HepG2 (cell line): ENCODE measurements around the gene MUCL3. TPM values are rescaled to one million over a fixed set of nuclear protein-coding genes. Genes with fewer than 3 reads are reported as not detected.

ENCODE experiments used
- ARID5B ChIP-seq: IDR thresholded peaks from 2 replicates; pipeline ENCODE4 v1.4.0; 2020; ENCODE audit warnings: mild to moderate bottlenecking, missing genetic modification reagents
- ARNTL ChIP-seq: sonication (generic); formaldehyde crosslinking; IDR thresholded peaks from 2 replicates; pipeline ENCODE4 v1.4.0; 2020; ENCODE audit warnings: mild to moderate bottlenecking, missing genetic modification reagents
- ETS1 ChIP-seq: sonication (generic); formaldehyde crosslinking; IDR thresholded peaks from 2 replicates; pipeline ENCODE4 v1.4.0; 2020; ENCODE audit warnings: missing genetic modification reagents
- KDM1A ChIP-seq: IDR thresholded peaks from 2 replicates; pipeline ENCODE4 v1.6.1; 2016; ENCODE audit warnings: missing compliant biosample characterization
- KDM2A ChIP-seq: sonication (generic); formaldehyde crosslinking; IDR thresholded peaks from 2 replicates; pipeline ENCODE4 v1.4.0; 2020; ENCODE audit warnings: low read depth, missing genetic modification reagents, borderline replicate concordance
- NONO ChIP-seq, 2 experiments: fragments of 450-650 bp in 1 of 2; sonication (generic) in 1 of 2; formaldehyde crosslinking in 1 of 2; IDR thresholded peaks in 1 of 2; conservative IDR thresholded peaks in 1 of 2; 2 replicates each; pipeline versions ENCODE4 v1.6.1 to v1.8.0; 2017 to 2022; ENCODE audit warnings: mild to moderate bottlenecking in 1 of 2, missing genetic modification reagents in 1 of 2, moderate library complexity in 1 of 2
- SCMH1 ChIP-seq: sonication (generic); formaldehyde crosslinking; IDR thresholded peaks from 2 replicates; pipeline ENCODE4 v1.9.0; 2021; ENCODE audit warnings: missing genetic modification reagents, mild to moderate bottlenecking, borderline replicate concordance
- SRSF1 ChIP-seq: fragments of 200-400 bp; formaldehyde crosslinking; optimal IDR thresholded peaks from 2 replicates; pipeline ENCODE3; 2017; ENCODE audit warnings: mild to moderate bottlenecking, low read depth, low read length, moderate library complexity
- TARDBP ChIP-seq: sonication (generic); formaldehyde crosslinking; IDR thresholded peaks from 2 replicates; pipeline ENCODE4 v1.8.0; 2022; ENCODE audit warnings: mild to moderate bottlenecking, missing genetic modification reagents
- ZNF510 ChIP-seq: sonication (generic); formaldehyde crosslinking; IDR thresholded peaks from 2 replicates; pipeline ENCODE4 v1.4.0; 2020; ENCODE audit warnings: low read depth, mild to moderate bottlenecking, missing genetic modification reagents
- ZNF557 ChIP-seq: sonication (generic); formaldehyde crosslinking; IDR thresholded peaks from 2 replicates; pipeline ENCODE4 v1.4.0; 2020; ENCODE audit warnings: missing genetic modification reagents
- polyA plus RNA-seq, 8 experiments: library from polyadenylated mRNA; depleted of rRNA in 3 of 8; stranded (reverse) in 7 of 8; unstranded in 1 of 8; fragments of >200 nt; fragmentation: Illumina TruSeq in 4 of 8; extraction: Trizol in 4 of 8; gene quantifications; 2 replicates each; pipeline versions ENCODE4 v1.2.1 to v1.2.3, GENCODE V29; 2011 to 2016; ENCODE audit warnings: low read depth in 4 of 8, missing spikeins in 1 of 8, mixed read lengths in 1 of 8; ENCODE audit not compliant: insufficient read depth in 1 of 8
- total RNA-seq, 5 experiments: library from RNA; depleted of rRNA; stranded (reverse); fragments of >200 nt; fragmentation: Illumina TruSeq; extraction: Trizol; gene quantifications; 2 replicates each; pipeline ENCODE4 v1.2.3, GENCODE V29; 2016; ENCODE audit warnings: low read depth in 1 of 5
- TF ChIP-seq, protein P1 (sequence below): sonication (generic); formaldehyde crosslinking; IDR thresholded peaks from 2 replicates; pipeline ENCODE4 v1.4.0; 2020; ENCODE audit warnings: missing genetic modification reagents, mild to moderate bottlenecking, borderline replicate concordance
- TF ChIP-seq, protein P2 (sequence below): sonication (generic); formaldehyde crosslinking; IDR thresholded peaks from 2 replicates; pipeline ENCODE4 v1.5.0; 2020; ENCODE audit warnings: mild to moderate bottlenecking, missing genetic modification reagents, borderline replicate concordance
- TF ChIP-seq, protein P3 (sequence below): sonication (generic); formaldehyde crosslinking; IDR thresholded peaks from 2 replicates; pipeline ENCODE4 v1.4.0; 2020; ENCODE audit warnings: mild to moderate bottlenecking, missing genetic modification reagents

MUCL3 gene
- total and polyA plus RNA-seq, 2 of the 13 experiments (the other 11 are each of a cell fraction or from before 2014, with no cell fraction given): not detected

- TF ChIP-seq ARID5B (CRISPR knock-in tag): peak; percentile 73
- TF ChIP-seq ETS1 (CRISPR knock-in tag): 0 out of 2 replicates have a peak, but pooled peaks have one; percentile 54
- no peak for TF ChIP-seq SCMH1
- no peak for TF ChIP-seq KDM1A (CRISPR knock-in tag)
- TF ChIP-seq ZNF510 (CRISPR knock-in tag): peak; percentile 62; the same call in 1 of the 2 replicates
- TF ChIP-seq NONO (IDR thresholded peaks at IDR 0.05): no peak
- peak; percentile 99 for TF ChIP-seq NONO (CRISPR knock-in tag; conservative IDR thresholded peaks at IDR 0.05)
- TF ChIP-seq SRSF1: no peak
- TF ChIP-seq KDM2A: peak; percentile 100
- TF ChIP-seq, protein P1, sequence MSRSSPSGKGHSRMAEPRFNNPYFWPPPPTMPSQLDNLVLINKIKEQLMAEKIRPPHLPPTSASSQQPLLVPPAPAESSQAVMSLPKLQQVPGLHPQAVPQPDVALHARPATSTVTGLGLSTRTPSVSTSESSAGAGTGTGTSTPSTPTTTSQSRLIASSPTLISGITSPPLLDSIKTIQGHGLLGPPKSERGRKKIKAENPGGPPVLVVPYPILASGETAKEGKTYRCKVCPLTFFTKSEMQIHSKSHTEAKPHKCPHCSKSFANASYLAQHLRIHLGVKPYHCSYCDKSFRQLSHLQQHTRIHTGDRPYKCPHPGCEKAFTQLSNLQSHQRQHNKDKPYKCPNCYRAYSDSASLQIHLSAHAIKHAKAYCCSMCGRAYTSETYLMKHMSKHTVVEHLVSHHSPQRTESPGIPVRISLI (CRISPR knock-in tag): peak; percentile 21; the same call in 1 of the 2 replicates
- TF ChIP-seq, protein P2, sequence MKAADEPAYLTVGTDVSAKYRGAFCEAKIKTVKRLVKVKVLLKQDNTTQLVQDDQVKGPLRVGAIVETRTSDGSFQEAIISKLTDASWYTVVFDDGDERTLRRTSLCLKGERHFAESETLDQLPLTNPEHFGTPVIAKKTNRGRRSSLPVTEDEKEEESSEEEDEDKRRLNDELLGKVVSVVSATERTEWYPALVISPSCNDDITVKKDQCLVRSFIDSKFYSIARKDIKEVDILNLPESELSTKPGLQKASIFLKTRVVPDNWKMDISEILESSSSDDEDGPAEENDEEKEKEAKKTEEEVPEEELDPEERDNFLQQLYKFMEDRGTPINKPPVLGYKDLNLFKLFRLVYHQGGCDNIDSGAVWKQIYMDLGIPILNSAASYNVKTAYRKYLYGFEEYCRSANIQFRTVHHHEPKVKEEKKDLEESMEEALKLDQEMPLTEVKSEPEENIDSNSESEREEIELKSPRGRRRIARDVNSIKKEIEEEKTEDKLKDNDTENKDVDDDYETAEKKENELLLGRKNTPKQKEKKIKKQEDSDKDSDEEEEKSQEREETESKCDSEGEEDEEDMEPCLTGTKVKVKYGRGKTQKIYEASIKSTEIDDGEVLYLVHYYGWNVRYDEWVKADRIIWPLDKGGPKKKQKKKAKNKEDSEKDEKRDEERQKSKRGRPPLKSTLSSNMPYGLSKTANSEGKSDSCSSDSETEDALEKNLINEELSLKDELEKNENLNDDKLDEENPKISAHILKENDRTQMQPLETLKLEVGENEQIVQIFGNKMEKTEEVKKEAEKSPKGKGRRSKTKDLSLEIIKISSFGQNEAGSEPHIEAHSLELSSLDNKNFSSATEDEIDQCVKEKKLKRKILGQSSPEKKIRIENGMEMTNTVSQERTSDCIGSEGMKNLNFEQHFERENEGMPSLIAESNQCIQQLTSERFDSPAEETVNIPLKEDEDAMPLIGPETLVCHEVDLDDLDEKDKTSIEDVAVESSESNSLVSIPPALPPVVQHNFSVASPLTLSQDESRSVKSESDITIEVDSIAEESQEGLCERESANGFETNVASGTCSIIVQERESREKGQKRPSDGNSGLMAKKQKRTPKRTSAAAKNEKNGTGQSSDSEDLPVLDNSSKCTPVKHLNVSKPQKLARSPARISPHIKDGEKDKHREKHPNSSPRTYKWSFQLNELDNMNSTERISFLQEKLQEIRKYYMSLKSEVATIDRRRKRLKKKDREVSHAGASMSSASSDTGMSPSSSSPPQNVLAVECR: peak; percentile 93
- peak; percentile 69; the same call in 1 of the 2 replicates for TF ChIP-seq TARDBP
- peak; percentile 80 for TF ChIP-seq ARNTL
- TF ChIP-seq ZNF557 (CRISPR knock-in tag): peak; percentile 94; the same call in 1 of the 2 replicates
- TF ChIP-seq, protein P3, sequence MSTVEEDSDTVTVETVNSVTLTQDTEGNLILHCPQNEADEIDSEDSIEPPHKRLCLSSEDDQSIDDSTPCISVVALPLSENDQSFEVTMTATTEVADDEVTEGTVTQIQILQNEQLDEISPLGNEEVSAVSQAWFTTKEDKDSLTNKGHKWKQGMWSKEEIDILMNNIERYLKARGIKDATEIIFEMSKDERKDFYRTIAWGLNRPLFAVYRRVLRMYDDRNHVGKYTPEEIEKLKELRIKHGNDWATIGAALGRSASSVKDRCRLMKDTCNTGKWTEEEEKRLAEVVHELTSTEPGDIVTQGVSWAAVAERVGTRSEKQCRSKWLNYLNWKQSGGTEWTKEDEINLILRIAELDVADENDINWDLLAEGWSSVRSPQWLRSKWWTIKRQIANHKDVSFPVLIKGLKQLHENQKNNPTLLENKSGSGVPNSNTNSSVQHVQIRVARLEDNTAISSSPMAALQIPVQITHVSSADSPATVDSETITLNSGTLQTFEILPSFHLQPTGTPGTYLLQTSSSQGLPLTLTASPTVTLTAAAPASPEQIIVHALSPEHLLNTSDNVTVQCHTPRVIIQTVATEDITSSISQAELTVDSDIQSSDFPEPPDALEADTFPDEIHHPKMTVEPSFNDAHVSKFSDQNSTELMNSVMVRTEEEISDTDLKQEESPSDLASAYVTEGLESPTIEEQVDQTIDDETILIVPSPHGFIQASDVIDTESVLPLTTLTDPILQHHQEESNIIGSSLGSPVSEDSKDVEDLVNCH (CRISPR knock-in tag): peak; percentile 37; the same call in 1 of the 2 replicates
Observed at GRCh38 chr6:30914076-30914853, 26.5 kb upstream of the MUCL3 start, which contains the start of gene VARS2 (continued).
